HEK293 (cell line): ENCODE measurements around the gene ARMH4.
A peak's percentile ranks its signal among the peaks of the same experiment; 100 is the strongest.

Source experiments
- GLIS2 ChIP-seq: fragments of 450-650 bp; formaldehyde crosslinking; IDR thresholded peaks from 2 replicates; pipeline ENCODE4 v1.5.1; 2016; ENCODE audit warnings: missing biosample characterization, missing genetic modification characterization
- HIC1 ChIP-seq: fragments of 450-650 bp; formaldehyde crosslinking; IDR thresholded peaks from 2 replicates; pipeline ENCODE4 v1.5.1; 2016; ENCODE audit warnings: missing biosample characterization, missing genetic modification characterization
- KLF9 ChIP-seq: fragments of 450-650 bp; formaldehyde crosslinking; IDR thresholded peaks from 2 replicates; pipeline ENCODE4 v1.5.1; 2016; ENCODE audit warnings: missing biosample characterization, missing genetic modification characterization, low read depth
- MEIS1 ChIP-seq: sonication (generic); formaldehyde crosslinking; IDR thresholded peaks from 2 replicates; pipeline ENCODE4 v1.8.1; 2022; ENCODE audit warnings: missing genetic modification reagents, mild to moderate bottlenecking, borderline replicate concordance
- MZF1 ChIP-seq: fragments of 450-650 bp; formaldehyde crosslinking; IDR thresholded peaks from 2 replicates; pipeline ENCODE4 v1.5.1; 2017; ENCODE audit warnings: missing biosample characterization, missing genetic modification characterization, borderline replicate concordance
- OVOL3 ChIP-seq: fragments of 450-650 bp; formaldehyde crosslinking; IDR thresholded peaks from 2 replicates; pipeline ENCODE4 v1.5.1; 2016; ENCODE audit warnings: missing biosample characterization, missing genetic modification characterization
- PRDM4 ChIP-seq: fragments of 450-650 bp; formaldehyde crosslinking; IDR thresholded peaks from 2 replicates; pipeline ENCODE4 v1.5.1; 2017; ENCODE audit warnings: missing biosample characterization, missing genetic modification characterization
- SCRT1 ChIP-seq: fragments of 450-650 bp; formaldehyde crosslinking; IDR thresholded peaks from 2 replicates; pipeline ENCODE4 v1.5.1; 2016; ENCODE audit warnings: missing biosample characterization, missing genetic modification characterization, borderline replicate concordance
- SCRT2 ChIP-seq: fragments of 450-650 bp; formaldehyde crosslinking; IDR thresholded peaks from 2 replicates; pipeline ENCODE4 v1.5.1; 2016; ENCODE audit warnings: missing biosample characterization, missing genetic modification characterization
- SP3 ChIP-seq: fragments of 450-650 bp; formaldehyde crosslinking; IDR thresholded peaks from 2 replicates; pipeline ENCODE4 v1.5.1; 2016; ENCODE audit warnings: missing biosample characterization, missing genetic modification characterization
- ZEB2 ChIP-seq: fragments of 450-650 bp; formaldehyde crosslinking; IDR thresholded peaks from 2 replicates; pipeline ENCODE4 v1.5.1; 2016; ENCODE audit warnings: missing biosample characterization, missing genetic modification characterization
- ZNF146 ChIP-seq: fragments of 450-650 bp; formaldehyde crosslinking; IDR thresholded peaks from 2 replicates; pipeline ENCODE4 v1.5.1; 2016; ENCODE audit warnings: missing biosample characterization, missing genetic modification characterization
- ZNF16 ChIP-seq: fragments of 450-650 bp; formaldehyde crosslinking; IDR thresholded peaks from 2 replicates; pipeline ENCODE4 v1.5.1; 2016; ENCODE audit warnings: low read depth, missing biosample characterization, missing genetic modification characterization
- ZNF19 ChIP-seq: fragments of 450-650 bp; formaldehyde crosslinking; IDR thresholded peaks from 2 replicates; pipeline ENCODE4; 2016; ENCODE audit warnings: missing biosample characterization, missing genetic modification characterization, low read depth
- ZNF266 ChIP-seq: fragments of 450-650 bp; formaldehyde crosslinking; IDR thresholded peaks from 2 replicates; pipeline ENCODE4 v1.5.1; 2016; ENCODE audit warnings: missing biosample characterization, missing genetic modification characterization, low read depth
- ZNF324 ChIP-seq: fragments of 450-650 bp; formaldehyde crosslinking; IDR thresholded peaks from 2 replicates; pipeline ENCODE4 v1.5.1; 2016; ENCODE audit warnings: missing biosample characterization, missing genetic modification characterization
- ZNF341 ChIP-seq: fragments of 450-650 bp; formaldehyde crosslinking; IDR thresholded peaks from 2 replicates; pipeline ENCODE4; 2016; ENCODE audit warnings: low read depth, missing biosample characterization, missing genetic modification characterization
- ZNF354C ChIP-seq: fragments of 450-650 bp; formaldehyde crosslinking; IDR thresholded peaks from 2 replicates; pipeline ENCODE4 v1.5.1; 2016; ENCODE audit warnings: missing biosample characterization, missing genetic modification characterization, low read depth, borderline replicate concordance
- ZNF521 ChIP-seq: fragments of 450-650 bp; formaldehyde crosslinking; IDR thresholded peaks from 2 replicates; pipeline ENCODE4 v1.5.1; 2017; ENCODE audit warnings: missing biosample characterization, mild to moderate bottlenecking, missing genetic modification characterization
- ZNF600 ChIP-seq: fragments of 450-650 bp; formaldehyde crosslinking; IDR thresholded peaks from 2 replicates; pipeline ENCODE4 v1.5.1; 2016; ENCODE audit warnings: missing biosample characterization, missing genetic modification characterization
- ZNF626 ChIP-seq: fragments of 450-650 bp; sonication (Bioruptor Pico); formaldehyde crosslinking; IDR thresholded peaks from 2 replicates; pipeline ENCODE4 v1.5.1; 2018; ENCODE audit warnings: missing biosample characterization, missing genetic modification characterization, inconsistent platforms
- ZNF660 ChIP-seq: fragments of 450-650 bp; IDR thresholded peaks from 2 replicates; pipeline ENCODE4 v1.5.1; 2018; ENCODE audit warnings: missing biosample characterization, mild to moderate bottlenecking, missing genetic modification characterization
- ZNF843 ChIP-seq: fragments of 450-650 bp; formaldehyde crosslinking; IDR thresholded peaks from 2 replicates; pipeline ENCODE4 v1.5.1; 2016; ENCODE audit warnings: missing biosample characterization, missing genetic modification characterization
- ZSCAN23 ChIP-seq: fragments of 450-650 bp; formaldehyde crosslinking; IDR thresholded peaks from 2 replicates; pipeline ENCODE4 v1.5.1; 2016; ENCODE audit warnings: missing biosample characterization, missing genetic modification characterization
- ZXDB ChIP-seq: fragments of 450-650 bp; formaldehyde crosslinking; IDR thresholded peaks from 2 replicates; pipeline ENCODE4 v1.5.1; 2016; ENCODE audit warnings: missing biosample characterization, missing genetic modification characterization
- TF ChIP-seq, protein P1 (sequence below): fragments of 450-650 bp; formaldehyde crosslinking; IDR thresholded peaks from 2 replicates; pipeline ENCODE4 v1.5.1; 2016; ENCODE audit warnings: missing biosample characterization, missing genetic modification characterization
- TF ChIP-seq, protein P2 (sequence below): fragments of 450-650 bp; IDR thresholded peaks from 2 replicates; pipeline ENCODE4 v1.5.1; 2018; ENCODE audit warnings: missing biosample characterization, mild to moderate bottlenecking, missing genetic modification characterization
- TF ChIP-seq, protein P3 (sequence below): fragments of 450-650 bp; formaldehyde crosslinking; IDR thresholded peaks from 2 replicates; pipeline ENCODE4 v1.5.1; 2016; ENCODE audit warnings: missing biosample characterization, missing genetic modification characterization
- TF ChIP-seq, protein P4 (sequence below): fragments of 450-650 bp; formaldehyde crosslinking; IDR thresholded peaks from 2 replicates; pipeline ENCODE4 v1.5.1; 2016; ENCODE audit warnings: missing biosample characterization, missing genetic modification characterization, low read depth

Gene ARMH4

DNA sequence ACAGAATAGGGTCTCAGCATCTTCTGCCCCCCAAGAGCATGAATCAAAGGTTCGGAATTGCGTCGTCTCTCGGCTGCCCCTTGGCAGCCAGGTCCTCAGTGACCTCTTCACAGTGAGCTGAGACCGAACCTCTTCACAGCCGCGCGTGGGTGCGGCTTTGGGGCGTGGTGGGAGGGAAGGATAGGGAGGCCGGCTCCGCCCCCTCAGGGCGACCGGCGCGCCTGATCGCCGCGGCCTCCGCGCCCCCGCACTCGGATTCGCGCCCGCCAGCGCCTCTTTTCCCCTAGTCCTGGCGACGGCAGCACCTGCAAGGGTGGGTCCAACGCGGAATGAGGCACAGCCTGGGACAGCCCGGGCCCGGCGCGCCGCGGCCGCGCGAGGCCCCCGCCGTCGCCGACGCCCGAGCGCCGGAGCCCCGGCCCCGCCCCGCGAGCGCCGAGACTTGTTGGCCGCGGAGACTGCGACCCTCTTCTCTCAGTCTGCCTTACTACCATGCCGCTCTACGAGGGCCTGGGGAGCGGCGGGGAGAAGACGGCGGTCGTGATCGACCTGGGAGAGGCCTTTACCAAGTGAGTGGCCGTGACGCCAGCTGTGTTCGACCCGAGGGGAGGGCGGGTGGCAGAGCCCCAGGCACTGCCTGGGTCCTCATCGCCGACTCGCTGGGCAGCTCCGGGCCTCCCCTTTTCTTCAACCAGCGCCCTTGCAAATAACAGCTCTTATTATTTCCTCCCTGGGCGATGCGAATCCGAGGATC lies 47.9 kb upstream of the ARMH4 start, which contains the start of gene ACTR10 (continued):
- TF ChIP-seq SCRT2 (tag by site-specific recombination), result peak; percentile 72
- TF ChIP-seq OVOL3 (tag by site-specific recombination), result no peak
- TF ChIP-seq ZNF843 (tag by site-specific recombination), result no peak
- TF ChIP-seq, protein P1, sequence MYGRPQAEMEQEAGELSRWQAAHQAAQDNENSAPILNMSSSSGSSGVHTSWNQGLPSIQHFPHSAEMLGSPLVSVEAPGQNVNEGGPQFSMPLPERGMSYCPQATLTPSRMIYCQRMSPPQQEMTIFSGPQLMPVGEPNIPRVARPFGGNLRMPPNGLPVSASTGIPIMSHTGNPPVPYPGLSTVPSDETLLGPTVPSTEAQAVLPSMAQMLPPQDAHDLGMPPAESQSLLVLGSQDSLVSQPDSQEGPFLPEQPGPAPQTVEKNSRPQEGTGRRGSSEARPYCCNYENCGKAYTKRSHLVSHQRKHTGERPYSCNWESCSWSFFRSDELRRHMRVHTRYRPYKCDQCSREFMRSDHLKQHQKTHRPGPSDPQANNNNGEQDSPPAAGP (tag by site-specific recombination), result no peak
- TF ChIP-seq, protein P2, sequence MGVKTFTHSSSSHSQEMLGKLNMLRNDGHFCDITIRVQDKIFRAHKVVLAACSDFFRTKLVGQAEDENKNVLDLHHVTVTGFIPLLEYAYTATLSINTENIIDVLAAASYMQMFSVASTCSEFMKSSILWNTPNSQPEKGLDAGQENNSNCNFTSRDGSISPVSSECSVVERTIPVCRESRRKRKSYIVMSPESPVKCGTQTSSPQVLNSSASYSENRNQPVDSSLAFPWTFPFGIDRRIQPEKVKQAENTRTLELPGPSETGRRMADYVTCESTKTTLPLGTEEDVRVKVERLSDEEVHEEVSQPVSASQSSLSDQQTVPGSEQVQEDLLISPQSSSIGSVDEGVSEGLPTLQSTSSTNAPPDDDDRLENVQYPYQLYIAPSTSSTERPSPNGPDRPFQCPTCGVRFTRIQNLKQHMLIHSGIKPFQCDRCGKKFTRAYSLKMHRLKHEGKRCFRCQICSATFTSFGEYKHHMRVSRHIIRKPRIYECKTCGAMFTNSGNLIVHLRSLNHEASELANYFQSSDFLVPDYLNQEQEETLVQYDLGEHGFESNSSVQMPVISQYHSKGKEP (tag by site-specific recombination), result no peak
- peak; percentile 45; the same call in 1 of the 2 replicates for TF ChIP-seq ZNF600 (tag by site-specific recombination)
- TF ChIP-seq ZNF266 (tag by site-specific recombination), result no peak
- peak; percentile 76 for TF ChIP-seq SP3 (tag by site-specific recombination)
- peak; percentile 90 for TF ChIP-seq ZNF341 (tag by site-specific recombination)
- TF ChIP-seq, protein P3, sequence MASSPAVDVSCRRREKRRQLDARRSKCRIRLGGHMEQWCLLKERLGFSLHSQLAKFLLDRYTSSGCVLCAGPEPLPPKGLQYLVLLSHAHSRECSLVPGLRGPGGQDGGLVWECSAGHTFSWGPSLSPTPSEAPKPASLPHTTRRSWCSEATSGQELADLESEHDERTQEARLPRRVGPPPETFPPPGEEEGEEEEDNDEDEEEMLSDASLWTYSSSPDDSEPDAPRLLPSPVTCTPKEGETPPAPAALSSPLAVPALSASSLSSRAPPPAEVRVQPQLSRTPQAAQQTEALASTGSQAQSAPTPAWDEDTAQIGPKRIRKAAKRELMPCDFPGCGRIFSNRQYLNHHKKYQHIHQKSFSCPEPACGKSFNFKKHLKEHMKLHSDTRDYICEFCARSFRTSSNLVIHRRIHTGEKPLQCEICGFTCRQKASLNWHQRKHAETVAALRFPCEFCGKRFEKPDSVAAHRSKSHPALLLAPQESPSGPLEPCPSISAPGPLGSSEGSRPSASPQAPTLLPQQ (tag by site-specific recombination), result no peak
- no peak for TF ChIP-seq ZNF626 (tag by site-specific recombination)
- TF ChIP-seq ZNF354C (tag by site-specific recombination), result no peak
- TF ChIP-seq HIC1, result no peak
- TF ChIP-seq ZEB2, result peak; percentile 31; the same call in 1 of the 2 replicates
- TF ChIP-seq, protein P4, sequence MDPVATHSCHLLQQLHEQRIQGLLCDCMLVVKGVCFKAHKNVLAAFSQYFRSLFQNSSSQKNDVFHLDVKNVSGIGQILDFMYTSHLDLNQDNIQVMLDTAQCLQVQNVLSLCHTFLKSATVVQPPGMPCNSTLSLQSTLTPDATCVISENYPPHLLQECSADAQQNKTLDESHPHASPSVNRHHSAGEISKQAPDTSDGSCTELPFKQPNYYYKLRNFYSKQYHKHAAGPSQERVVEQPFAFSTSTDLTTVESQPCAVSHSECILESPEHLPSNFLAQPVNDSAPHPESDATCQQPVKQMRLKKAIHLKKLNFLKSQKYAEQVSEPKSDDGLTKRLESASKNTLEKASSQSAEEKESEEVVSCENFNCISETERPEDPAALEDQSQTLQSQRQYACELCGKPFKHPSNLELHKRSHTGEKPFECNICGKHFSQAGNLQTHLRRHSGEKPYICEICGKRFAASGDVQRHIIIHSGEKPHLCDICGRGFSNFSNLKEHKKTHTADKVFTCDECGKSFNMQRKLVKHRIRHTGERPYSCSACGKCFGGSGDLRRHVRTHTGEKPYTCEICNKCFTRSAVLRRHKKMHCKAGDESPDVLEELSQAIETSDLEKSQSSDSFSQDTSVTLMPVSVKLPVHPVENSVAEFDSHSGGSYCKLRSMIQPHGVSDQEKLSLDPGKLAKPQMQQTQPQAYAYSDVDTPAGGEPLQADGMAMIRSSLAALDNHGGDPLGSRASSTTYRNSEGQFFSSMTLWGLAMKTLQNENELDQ (tag by site-specific recombination), result no peak
- TF ChIP-seq MZF1 (tag by site-specific recombination), result no peak
- no peak for TF ChIP-seq ZNF16 (tag by site-specific recombination)
- no peak for TF ChIP-seq ZSCAN23
- TF ChIP-seq SCRT1 (tag by site-specific recombination), result no peak
- no peak for TF ChIP-seq ZNF521 (tag by site-specific recombination)
- 0 out of 2 replicates have a peak, but pooled peaks have one; percentile 17 for TF ChIP-seq ZXDB (tag by site-specific recombination)
- TF ChIP-seq ZNF660 (tag by site-specific recombination), result peak; percentile 60; the same call in 1 of the 2 replicates
- TF ChIP-seq ZNF324 (tag by site-specific recombination), result no peak
- no peak for TF ChIP-seq PRDM4 (tag by site-specific recombination)
- TF ChIP-seq KLF9 (tag by site-specific recombination), result peak; percentile 96
- TF ChIP-seq ZNF146, result no peak
- TF ChIP-seq ZNF19 (tag by site-specific recombination), result no peak
- no peak; the same call in 1 of the 2 replicates for TF ChIP-seq MEIS1 (CRISPR knock-in tag)
- peak; percentile 78 for TF ChIP-seq GLIS2
